Panc1 (cell line): ENCODE data around the gene ACSBG1. TPM values are rescaled to one million over a fixed set of nuclear protein-coding genes. Genes with fewer than 3 reads are reported as not detected.

Source experiments
- ATAC-seq: fragments of 200-7000 bp; cut with Tn5 transposase; 2 replicates; pipeline ENCODE4 v1.9.1; 2020; ENCODE audit warnings: mild to moderate bottlenecking, moderate library complexity
- BruUV-seq: library from RNA; stranded (reverse); fragments of 400-500 nt; replicated peaks from 2 replicates; lab custom pipeline; 2021; lab: Mats Ljungman, UMichigan
- CTCF ChIA-PET: fragments of 300-600 bp; sonication (Branson Sonifier 250); formaldehyde crosslinking; loops from one replicate; lab custom pipeline; 2022; ENCODE audit warnings: antibody characterized with exemption; lab: Charles Lee
- POLR2A ChIA-PET: fragments of 300-600 bp; sonication (Branson Sonifier 250); formaldehyde crosslinking; loops from one replicate; lab custom pipeline; 2022; ENCODE audit warnings: antibody characterized with exemption; lab: Charles Lee
- DNase-seq: peaks from one replicate; pipeline ENCODE4 v3.0.0-alpha.2; 2010; ENCODE audit warnings: low read depth, low spot score
- H3K27ac ChIP-seq: 2 replicates; pipeline ENCODE4 v1.5.1; 2011; ENCODE audit warnings: mild to moderate bottlenecking, low read length, inconsistent platforms
- H3K27me3 ChIP-seq: fragments of 200-500 bp; sonication (Bioruptor generic); 2 replicates; pipeline ENCODE4 v1.6.0; 2014; ENCODE audit warnings: low read length, inconsistent platforms; ENCODE audit not compliant: control insufficient read depth, insufficient read depth
- H3K36me3 ChIP-seq: fragments of 200-500 bp; sonication (Bioruptor generic); 2 replicates; pipeline ENCODE4 v1.5.1; 2014; ENCODE audit warnings: inconsistent platforms, mild to moderate bottlenecking, low read length, moderate library complexity; ENCODE audit not compliant: control insufficient read depth, insufficient read depth
- H3K4me1 ChIP-seq: 2 replicates; pipeline ENCODE4 v1.5.1; 2011; ENCODE audit warnings: inconsistent platforms, mild to moderate bottlenecking, low read length, moderate library complexity; ENCODE audit not compliant: control insufficient read depth, insufficient read depth
- H3K4me3 ChIP-seq, 2 experiments: 2 replicates each; pipeline ENCODE4 v1.5.1; 2011 to 2012; ENCODE audit warnings: low read depth in 2 of 2, low read length in 2 of 2, mild to moderate bottlenecking in 2 of 2, inconsistent platforms in 1 of 2, moderate library complexity in 1 of 2
- H3K9me3 ChIP-seq: fragments of 200-500 bp; sonication (Bioruptor generic); 2 replicates; pipeline ENCODE4 v1.5.1; 2014; ENCODE audit warnings: low read depth, mild to moderate bottlenecking, inconsistent platforms, low read length, moderate library complexity; ENCODE audit not compliant: control insufficient read depth, insufficient read depth
- POLR2AphosphoS5 ChIP-seq: IDR thresholded peaks from 2 replicates; pipeline ENCODE4 v1.6.1; 2012; ENCODE audit warnings: mild to moderate bottlenecking, low read depth, low read length, moderate library complexity
- SIN3A ChIP-seq: IDR thresholded peaks from 2 replicates; pipeline ENCODE4 v1.6.1; 2012; ENCODE audit warnings: low read depth, mild to moderate bottlenecking, low read length, moderate library complexity, borderline replicate concordance; ENCODE audit not compliant: insufficient read depth
- TCF7L2 ChIP-seq: IDR thresholded peaks from 2 replicates; pipeline ENCODE4 v1.6.1; 2011; ENCODE audit warnings: mild to moderate bottlenecking, low read depth, low read length, inconsistent platforms
- in situ Hi-C: cut with HindIII; loops from 2 replicates; pipeline ENCODE4 v1.10.0; 2016; ENCODE audit warnings: low sequenced_read_pairs, low pct_unique_long_range_greater_than_20kb
- intact Hi-C: fragments of 100-400 bp; cut with micrococcal nuclease; formaldehyde crosslinking; loops from one replicate; pipeline ENCODE4 v1.10.0; 2022; ENCODE audit not compliant: unreplicated experiment
- total RNA-seq: library from RNA; stranded (reverse); gene quantifications from one replicate; pipeline ENCODE4 v1.2.1, GENCODE V29; 2021; ENCODE audit not compliant: unreplicated experiment
- TF ChIP-seq, protein P1 (sequence below), 2 experiments: IDR thresholded peaks; 2 replicates each; pipeline ENCODE4 v1.6.1; 2011 to 2012; ENCODE audit warnings: low read depth in 2 of 2, control low read depth in 1 of 2, low read length in 1 of 2, mild to moderate bottlenecking in 1 of 2, moderate library complexity in 1 of 2; ENCODE audit not compliant: insufficient read depth in 1 of 2
- TF ChIP-seq, protein P2 (sequence below): fragments of 450-650 bp; IDR thresholded peaks from 2 replicates; pipeline ENCODE4 v1.5.1; 2017; ENCODE audit warnings: mild to moderate bottlenecking

ACSBG1 gene
- total RNA-seq, 1 experiment from 2014 or later, result 0.31 TPM

DNA sequence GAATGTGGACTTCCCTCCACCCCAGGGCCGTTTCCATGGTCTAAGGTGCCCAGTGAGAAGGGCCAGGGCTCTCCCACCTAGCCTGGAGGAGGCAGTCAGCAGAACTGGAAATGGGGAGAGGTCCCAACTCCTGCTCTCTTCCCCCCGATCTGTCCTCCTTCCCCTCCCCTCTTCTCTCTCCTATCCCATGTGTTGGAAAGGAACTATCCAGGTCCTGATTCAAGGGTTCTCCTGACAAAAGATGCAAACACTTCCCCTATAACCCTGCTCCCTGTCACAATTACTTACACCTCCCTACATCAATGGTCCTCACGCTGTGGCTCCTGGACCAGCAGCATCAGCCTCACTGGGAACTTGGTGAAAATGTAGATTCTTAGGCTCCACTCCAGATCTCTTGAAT is 109.1 kb downstream of the ACSBG1 start:
- Histone ChIP-seq H3K27ac (no peak overlapping the region), H3K4me1 (0 out of 2 replicates have a peak, but pooled peaks cover under 1% of the 10 kb centered on the region), H3K36me3 (no peaks in the 10 kb centered on the region), H3K9me3 (no peaks in the 10 kb centered on the region), H3K27me3 (no peaks in the 10 kb centered on the region), H3K4me3 (no peak overlapping the region)
- DNase-seq, result no peak
- CTCF ChIA-PET, result no interaction called here
- in situ Hi-C loops, result loop anchor here (25.0 kb wide), 1 partner anchor 137 kb away; the partner anchor contains the start of gene DNAJA4
- POLR2A ChIA-PET, result no interaction called here
- ATAC-seq, result no peak
- BruUV-seq, result no TSS peak
- intact Hi-C loops, result no loop called here
- TF ChIP-seq SIN3A, result no peak
- no peak for TF ChIP-seq POLR2AphosphoS5
- TF ChIP-seq, protein P1, sequence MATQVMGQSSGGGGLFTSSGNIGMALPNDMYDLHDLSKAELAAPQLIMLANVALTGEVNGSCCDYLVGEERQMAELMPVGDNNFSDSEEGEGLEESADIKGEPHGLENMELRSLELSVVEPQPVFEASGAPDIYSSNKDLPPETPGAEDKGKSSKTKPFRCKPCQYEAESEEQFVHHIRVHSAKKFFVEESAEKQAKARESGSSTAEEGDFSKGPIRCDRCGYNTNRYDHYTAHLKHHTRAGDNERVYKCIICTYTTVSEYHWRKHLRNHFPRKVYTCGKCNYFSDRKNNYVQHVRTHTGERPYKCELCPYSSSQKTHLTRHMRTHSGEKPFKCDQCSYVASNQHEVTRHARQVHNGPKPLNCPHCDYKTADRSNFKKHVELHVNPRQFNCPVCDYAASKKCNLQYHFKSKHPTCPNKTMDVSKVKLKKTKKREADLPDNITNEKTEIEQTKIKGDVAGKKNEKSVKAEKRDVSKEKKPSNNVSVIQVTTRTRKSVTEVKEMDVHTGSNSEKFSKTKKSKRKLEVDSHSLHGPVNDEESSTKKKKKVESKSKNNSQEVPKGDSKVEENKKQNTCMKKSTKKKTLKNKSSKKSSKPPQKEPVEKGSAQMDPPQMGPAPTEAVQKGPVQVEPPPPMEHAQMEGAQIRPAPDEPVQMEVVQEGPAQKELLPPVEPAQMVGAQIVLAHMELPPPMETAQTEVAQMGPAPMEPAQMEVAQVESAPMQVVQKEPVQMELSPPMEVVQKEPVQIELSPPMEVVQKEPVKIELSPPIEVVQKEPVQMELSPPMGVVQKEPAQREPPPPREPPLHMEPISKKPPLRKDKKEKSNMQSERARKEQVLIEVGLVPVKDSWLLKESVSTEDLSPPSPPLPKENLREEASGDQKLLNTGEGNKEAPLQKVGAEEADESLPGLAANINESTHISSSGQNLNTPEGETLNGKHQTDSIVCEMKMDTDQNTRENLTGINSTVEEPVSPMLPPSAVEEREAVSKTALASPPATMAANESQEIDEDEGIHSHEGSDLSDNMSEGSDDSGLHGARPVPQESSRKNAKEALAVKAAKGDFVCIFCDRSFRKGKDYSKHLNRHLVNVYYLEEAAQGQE (IDR thresholded peaks at IDR 0.05; ENCODE audit: insufficient read depth in 1 of 2, low read depth in 2 of 2, low read length in 1 of 2), result peak in 1 of 2 experiments; percentile 60; a peak in 1 of 4 replicates

- intact Hi-C loops, result no loop called here
- Histone ChIP-seq H3K36me3 (no peaks in the 10 kb centered on the region), H3K27ac (no peak overlapping the region), H3K4me1 (no peaks in the 10 kb centered on the region), H3K4me3 (no peak overlapping the region), H3K9me3 (no peaks in the 10 kb centered on the region), H3K27me3 (no peaks in the 10 kb centered on the region)
- TF ChIP-seq, protein P1 (IDR thresholded peaks at IDR 0.05; ENCODE audit: insufficient read depth in 1 of 2, low read depth in 2 of 2, low read length in 1 of 2), result no peak
- TF ChIP-seq TCF7L2 (no peak), POLR2AphosphoS5 (no peak), SIN3A (no peak)
- TF ChIP-seq, protein P2, sequence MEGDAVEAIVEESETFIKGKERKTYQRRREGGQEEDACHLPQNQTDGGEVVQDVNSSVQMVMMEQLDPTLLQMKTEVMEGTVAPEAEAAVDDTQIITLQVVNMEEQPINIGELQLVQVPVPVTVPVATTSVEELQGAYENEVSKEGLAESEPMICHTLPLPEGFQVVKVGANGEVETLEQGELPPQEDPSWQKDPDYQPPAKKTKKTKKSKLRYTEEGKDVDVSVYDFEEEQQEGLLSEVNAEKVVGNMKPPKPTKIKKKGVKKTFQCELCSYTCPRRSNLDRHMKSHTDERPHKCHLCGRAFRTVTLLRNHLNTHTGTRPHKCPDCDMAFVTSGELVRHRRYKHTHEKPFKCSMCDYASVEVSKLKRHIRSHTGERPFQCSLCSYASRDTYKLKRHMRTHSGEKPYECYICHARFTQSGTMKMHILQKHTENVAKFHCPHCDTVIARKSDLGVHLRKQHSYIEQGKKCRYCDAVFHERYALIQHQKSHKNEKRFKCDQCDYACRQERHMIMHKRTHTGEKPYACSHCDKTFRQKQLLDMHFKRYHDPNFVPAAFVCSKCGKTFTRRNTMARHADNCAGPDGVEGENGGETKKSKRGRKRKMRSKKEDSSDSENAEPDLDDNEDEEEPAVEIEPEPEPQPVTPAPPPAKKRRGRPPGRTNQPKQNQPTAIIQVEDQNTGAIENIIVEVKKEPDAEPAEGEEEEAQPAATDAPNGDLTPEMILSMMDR, result no peak
- ChIA-PET CTCF (no interaction called here), POLR2A (no interaction called here)
- ATAC-seq (no peak), DNase-seq (no peak)
- in situ Hi-C loops, result no loop called here
- BruUV-seq, result no TSS peak
Observed at GRCh38 chr15:78120523-78120922, 113.8 kb downstream of the ACSBG1 start.

Other genes with a start within 250 kb of the ACSBG1 start
- gene TBC1D2B, start 156.9 kb downstream of the ACSBG1 start, total RNA-seq, result 59.3 TPM
- gene SH2D7, start 142.0 kb downstream of the ACSBG1 start, total RNA-seq, result not detected
- gene CIB2, start 103.1 kb downstream of the ACSBG1 start, total RNA-seq, result 37.3 TPM
- gene IDH3A, start 85.2 kb downstream of the ACSBG1 start, total RNA-seq, result 116 TPM
- 11.1 TPM for gene DNAJA4, start 30.0 kb upstream of the ACSBG1 start, total RNA-seq
- gene SKIC8, start 65.0 kb upstream of the ACSBG1 start, total RNA-seq, result 66.3 TPM
- 6.7 TPM for gene CRABP1, start 105.8 kb upstream of the ACSBG1 start, total RNA-seq
- gene IREB2, start 203.7 kb upstream of the ACSBG1 start, total RNA-seq, result 71.7 TPM